HG03460 (cell line): ENCODE results near the gene ILK.
A peak's percentile ranks its signal among the peaks of the same experiment; 100 is the strongest.

Experiments
- ATAC-seq: cut with Tn5 transposase; IDR thresholded peaks from one replicate; pipeline ENCODE4 v1.9.1; 2021; ENCODE audit not compliant: unreplicated experiment

The ILK gene

GRCh38 chr11:6572215-6572614, 31.4 kb upstream of the ILK start:
- ATAC-seq = no peak

- no peak for ATAC-seq
These were observed 28.5 kb upstream of the ILK start for GRCh38 chr11:6574816-6575715.

- no peak for ATAC-seq
These were observed 26.9 kb upstream of the ILK start for GRCh38 chr11:6576471-6577373.

- ATAC-seq = no peak
These were observed 25.4 kb upstream of the ILK start for GRCh38 chr11:6578134-6578533.

- no peak for ATAC-seq
These were observed 23.9 kb upstream of the ILK start for GRCh38 chr11:6579681-6580080.

- no peak for ATAC-seq
These were observed 20.0 kb upstream of the ILK start for GRCh38 chr11:6583584-6583983.

GRCh38 chr11:6584528-6584927, 19.0 kb upstream of the ILK start:
- ATAC-seq = no peak

GRCh38 chr11:6586434-6587359, 16.9 kb upstream of the ILK start:
- ATAC-seq = no peak

- no peak for ATAC-seq
These were observed 16.1 kb upstream of the ILK start for GRCh38 chr11:6587360-6587953.

- ATAC-seq = no peak
These were observed 15.6 kb upstream of the ILK start for GRCh38 chr11:6588018-6588417.

GRCh38 chr11:6594142-6594768, 9.3 kb upstream of the ILK start:
- ATAC-seq = no peak

GRCh38 chr11:6596239-6596877, 7.2 kb upstream of the ILK start:
- no peak for ATAC-seq

GRCh38 chr11:6598555-6598954, 5.0 kb upstream of the ILK start:
- no peak for ATAC-seq

- ATAC-seq = no peak
These were observed 4.1 kb upstream of the ILK start for GRCh38 chr11:6599449-6599848.

GRCh38 chr11:6599881-6600390, 3.6 kb upstream of the ILK start:
- ATAC-seq = no peak

GRCh38 chr11:6601041-6601461, 2.5 kb upstream of the ILK start:
- no peak for ATAC-seq

- ATAC-seq = no peak
These were observed 1.3 kb upstream of the ILK start for GRCh38 chr11:6602096-6602940.

GRCh38 chr11:6604081-6604626, 580 bp downstream of the ILK start:
- ATAC-seq = peak; percentile 44
